ENCODE results near the gene CSNK2B. TPM values are rescaled to one million over a fixed set of nuclear protein-coding genes. Genes with fewer than 3 reads are reported as not detected.
A peak's percentile ranks its signal among the peaks of the same experiment; 100 is the strongest.

CSNK2B gene
- total RNA-seq, 1 donor from 2014 or later, result 148 TPM

- peak overlapping the region; percentile 92 to 97 for H3K27ac ChIP-seq
- H3K36me3 ChIP-seq, result peaks cover 12 to 20% of the 10 kb centered on the region in 2 donors
- H3K4me3 ChIP-seq, result peak overlapping the region; percentile 72 to 78
- H3K27me3 ChIP-seq, result no peaks in the 10 kb centered on the region
- intact Hi-C loops (cut with DNase I), result loop anchor here (2.0 kb wide), 2 partner anchors 34 to 160 kb away; partner anchors contain the start of genes CLIC1 and NEU1
- peaks cover 13 to 21% of the 10 kb centered on the region in 2 donors for H3K4me1 ChIP-seq
- DNase-seq (ENCODE audit: low spot score in 2 of 2), result no peak
- TF ChIP-seq CTCF (IDR thresholded peaks at IDR 0.05), result no peak
- H3K9me3 ChIP-seq, result no peaks in the 10 kb centered on the region
Observed at GRCh38 chr6:31702405-31702818, 36.5 kb downstream of the CSNK2B start.

GRCh38 chr6:31702819-31703716, 37.2 kb downstream of the CSNK2B start, which contains the start of gene ABHD16A:
Gene ABHD16A (minus strand): TSS chr6:31703324. CDS start chr6:31703281, 43 bp downstream.
- peak; percentile 97 to 100 for DNase-seq (ENCODE audit: low spot score in 2 of 2)
- Histone ChIP-seq H3K9me3 (no peaks in the 10 kb centered on the region), H3K4me1 (peaks cover 13 to 21% of the 10 kb centered on the region in 2 donors), H3K4me3 (peak within 1 kb of the TSS; percentile 72 to 78), H3K27ac (peak within 1 kb of the TSS; percentile 92 to 97), H3K27me3 (no peaks in the 10 kb centered on the region), H3K36me3 (peaks cover 12 to 20% of the 10 kb centered on the region in 2 donors)
- intact Hi-C loops (cut with DNase I), result loop anchor here (1.0 to 2.0 kb wide), 4 partner anchors 26 to 160 kb away; partner anchors contain the start of genes CLIC1, CSNK2B, DDAH2 and NEU1
- TF ChIP-seq CTCF (IDR thresholded peaks at IDR 0.05), result no peak

- Histone ChIP-seq H3K4me3 (no peak overlapping the region), H3K36me3 (no peaks in the 10 kb centered on the region), H3K27me3 (no peaks in the 10 kb centered on the region), H3K27ac (no peak overlapping the region), H3K9me3 (no peaks in the 10 kb centered on the region), H3K4me1 (peaks cover 11 to 18% of the 10 kb centered on the region in 2 donors)
- intact Hi-C loops (cut with DNase I), result no loop called here
- no peak for TF ChIP-seq CTCF (IDR thresholded peaks at IDR 0.05)
- no peak for DNase-seq (ENCODE audit: low spot score in 2 of 2)
Observed at GRCh38 chr6:31705931-31706330, 40.1 kb downstream of the CSNK2B start.

- no peak within 1 kb of the TSS for H3K4me3 ChIP-seq
- peaks cover 6 to 11% of the 10 kb centered on the region in 2 donors for H3K4me1 ChIP-seq
- no peaks in the 10 kb centered on the region for H3K27me3 ChIP-seq
- no peaks in the 10 kb centered on the region for H3K36me3 ChIP-seq
- intact Hi-C loops (cut with DNase I), result no loop called here
- no peak for TF ChIP-seq CTCF (IDR thresholded peaks at IDR 0.05)
- no peak for DNase-seq (ENCODE audit: low spot score in 2 of 2)
- H3K27ac ChIP-seq, result no peak within 1 kb of the TSS
- no peaks in the 10 kb centered on the region for H3K9me3 ChIP-seq
Observed at GRCh38 chr6:31706599-31706998, 40.7 kb downstream of the CSNK2B start, which contains the start of gene LY6G6F. Gene LY6G6F (plus strand): TSS chr6:31706866. CDS start chr6:31706907, 41 bp downstream.

GRCh38 chr6:31707701-31708100, 41.8 kb downstream of the CSNK2B start:
- DNase-seq (ENCODE audit: low spot score in 2 of 2), result no peak
- H3K36me3 ChIP-seq, result no peaks in the 10 kb centered on the region
- intact Hi-C loops (cut with DNase I), result no loop called here
- no peak overlapping the region for H3K4me3 ChIP-seq
- peaks cover 0 to 7% of the 10 kb centered on the region in 2 donors for H3K4me1 ChIP-seq
- no peak overlapping the region for H3K27ac ChIP-seq
- no peaks in the 10 kb centered on the region for H3K9me3 ChIP-seq
- H3K27me3 ChIP-seq, result no peaks in the 10 kb centered on the region
- no peak for TF ChIP-seq CTCF (IDR thresholded peaks at IDR 0.05)
